K562 (cell line): ENCODE measurements around the gene PGA3. TPM values are rescaled to one million over a fixed set of nuclear protein-coding genes. Genes with fewer than 3 reads are reported as not detected.

ENCODE experiments used
- ATF7 ChIP-seq: fragments of 450-650 bp; IDR thresholded peaks from 2 replicates; pipeline ENCODE4 v1.7.1; 2014; ENCODE audit warnings: mild to moderate bottlenecking, moderate library complexity
- BMI1 ChIP-seq: fragments of 150-350 bp; IDR thresholded peaks from 2 replicates; pipeline ENCODE4 v1.6.1; 2014; ENCODE audit warnings: low read length
- FOS ChIP-seq: IDR thresholded peaks from 3 replicates; pipeline ENCODE4 v1.6.1; 2011; ENCODE audit not compliant: insufficient read length; ENCODE audit errors: extremely low read depth
- FOXK2 ChIP-seq, 2 experiments: fragments of 450-650 bp; IDR thresholded peaks in 1 of 2; conservative IDR thresholded peaks in 1 of 2; 2 replicates each; pipeline ENCODE4 v1.6.1; 2016; ENCODE audit warnings: low read depth in 2 of 2, mild to moderate bottlenecking in 1 of 2
- MEIS2 ChIP-seq: fragments of 450-650 bp; IDR thresholded peaks from 2 replicates; pipeline ENCODE4 v1.6.1; 2014; ENCODE audit warnings: mild to moderate bottlenecking; ENCODE audit not compliant: partially characterized antibody
- NCOA6 ChIP-seq: fragments of 450-650 bp; IDR thresholded peaks from 2 replicates; pipeline ENCODE4 v1.6.1; 2017; ENCODE audit warnings: mild to moderate bottlenecking
- NFYB ChIP-seq: IDR thresholded peaks from 2 replicates; pipeline ENCODE4 v1.6.1; 2011; ENCODE audit warnings: mild to moderate bottlenecking, moderate library complexity; ENCODE audit not compliant: insufficient read length; ENCODE audit errors: extremely low read depth
- PHF20 ChIP-seq: fragments of 450-650 bp; IDR thresholded peaks from 2 replicates; pipeline ENCODE4 v1.6.1; 2018; ENCODE audit not compliant: partially characterized antibody
- PHF8 ChIP-seq: fragments of 200-600 bp; sonication (generic); IDR thresholded peaks from 2 replicates; pipeline ENCODE4 v1.6.1; 2012; ENCODE audit warnings: mixed run types, mild to moderate bottlenecking, inconsistent platforms, low read length, moderate library complexity, borderline replicate concordance
- PKNOX1 ChIP-seq: fragments of 450-650 bp; IDR thresholded peaks from 2 replicates; pipeline ENCODE4 v1.6.1; 2016
- RBM34 ChIP-seq: fragments of 200-400 bp; formaldehyde crosslinking; IDR thresholded peaks from 2 replicates; pipeline ENCODE4 v1.6.1; 2018; ENCODE audit warnings: low read length, borderline replicate concordance; ENCODE audit not compliant: insufficient read depth
- USF1 ChIP-seq: sonication (generic); formaldehyde crosslinking; IDR thresholded peaks from 2 replicates; pipeline ENCODE4 v1.9.0; 2022; ENCODE audit warnings: mild to moderate bottlenecking, missing genetic modification reagents
- ZNF143 ChIP-seq: sonication (generic); formaldehyde crosslinking; IDR thresholded peaks from 2 replicates; pipeline ENCODE4 v1.9.0; 2022; ENCODE audit warnings: mild to moderate bottlenecking, missing genetic modification reagents
- ZNF146 ChIP-seq: IDR thresholded peaks from one replicate; pipeline ENCODE4 v1.6.1; 2018; ENCODE audit warnings: missing compliant biosample characterization; ENCODE audit not compliant: unreplicated experiment
- ZNF311 ChIP-seq: fragments of 250-450 bp; sonication (Bioruptor Pico); IDR thresholded peaks from 2 replicates; pipeline ENCODE4 v1.4.0; 2020; ENCODE audit warnings: mild to moderate bottlenecking, moderate library complexity
- polyA plus RNA-seq, 8 experiments: library from polyadenylated mRNA; depleted of rRNA in 4 of 8; stranded (reverse) in 5 of 8; unstranded in 3 of 8; fragments of >200 nt; fragmentation: Nextera tagmentation in 2 of 8; fragmentation: Illumina TruSeq in 1 of 8; extraction: Ambion mirVana in 2 of 8; extraction: Trizol in 1 of 8; gene quantifications; 2 replicates each; pipeline versions ENCODE4 v1.2.1 to v1.2.3, GENCODE V29; 2011 to 2014; ENCODE audit warnings: inconsistent platforms in 1 of 8, missing spikeins in 1 of 8
- total RNA-seq, 7 experiments: library from RNA; depleted of rRNA in 6 of 7; stranded (reverse); fragments of >200 nt in 6 of 7; fragmentation: Illumina TruSeq in 2 of 7; extraction: Trizol in 2 of 7; gene quantifications; 2 replicates each; pipeline versions ENCODE4 v1.2.1 to v1.2.3, GENCODE V29; 2011 to 2021; ENCODE audit warnings: low replicate concordance in 1 of 7

Gene PGA3
- total and polyA plus RNA-seq, 9 of the 15 experiments (the other 6 are each of a cell fraction or from before 2014, with no cell fraction given): 0.15 to 0.18 (median 0.18) TPM; not detected in 6

GRCh38 chr11:61162092-61162941, 41.0 kb upstream of the PGA3 start (continued):
- TF ChIP-seq PKNOX1: peak; percentile 71
- TF ChIP-seq NFYB: peak; percentile 41
- no peak for TF ChIP-seq BMI1
- no peak for TF ChIP-seq USF1
- TF ChIP-seq ATF7: no peak
- peak; percentile 17 for TF ChIP-seq FOS
- no peak for TF ChIP-seq ZNF311 (CRISPR knock-in tag)
- TF ChIP-seq ZNF143 (CRISPR knock-in tag): no peak
- peak; percentile 4 for TF ChIP-seq PHF20
- TF ChIP-seq FOXK2 (conservative IDR thresholded peaks at IDR 0.05 in 1 of 2, IDR thresholded peaks at IDR 0.05 in 1 of 2; ENCODE audit: low read depth in 2 of 2): no peak; a peak in 1 of 4 replicates
- peak; percentile 30 for TF ChIP-seq MEIS2
- no peak for TF ChIP-seq PHF8
- no peak for TF ChIP-seq NCOA6
- no peak for TF ChIP-seq ZNF146 (CRISPR knock-in tag)
- TF ChIP-seq RBM34: no peak
- TF ChIP-seq, all 486 proteins: peak for 20
